SW480 (cell line): ENCODE measurements around the gene PPP1R9B.

Experiments used
- DNase-seq: peaks from one replicate; pipeline ENCODE4 v3.0.0-alpha.2; 2016; ENCODE audit warnings: low spot score

The PPP1R9B gene

DNA sequence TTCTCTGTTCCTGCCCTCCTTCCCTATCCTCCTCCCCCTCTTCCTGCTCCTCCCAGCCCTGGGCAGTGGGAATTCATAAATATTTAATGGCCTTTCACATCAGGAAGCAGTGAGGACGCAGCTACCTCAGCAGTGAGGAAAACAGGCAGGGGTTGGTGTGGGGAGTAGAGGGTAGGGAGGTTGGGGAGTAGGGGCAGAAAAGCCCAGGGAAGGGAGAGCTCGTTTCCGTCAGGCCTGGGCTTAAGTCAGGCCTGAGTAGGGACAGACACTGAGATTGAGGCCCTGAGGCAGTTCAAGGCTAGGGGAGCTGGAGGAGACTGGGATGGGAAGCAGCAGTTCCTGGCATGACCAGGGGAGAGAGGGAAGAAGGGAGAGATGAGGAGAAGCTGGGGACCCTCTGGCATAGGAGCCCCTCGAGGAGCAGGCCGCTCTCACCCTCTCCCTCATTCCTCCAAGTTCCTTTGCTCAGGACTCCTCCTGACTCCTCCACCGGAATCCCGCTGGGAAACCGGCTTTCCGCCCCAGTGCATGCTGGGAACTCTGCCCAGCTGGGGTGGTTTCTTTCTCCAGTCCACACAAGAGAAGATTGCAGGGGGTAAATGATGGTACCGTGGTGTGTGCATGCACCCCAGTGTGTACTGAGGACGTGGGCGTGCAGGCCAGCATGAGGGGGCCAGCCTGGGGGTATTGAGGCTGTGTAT, 26.7 kb downstream of the PPP1R9B start:
- DNase-seq: no peak

DNA sequence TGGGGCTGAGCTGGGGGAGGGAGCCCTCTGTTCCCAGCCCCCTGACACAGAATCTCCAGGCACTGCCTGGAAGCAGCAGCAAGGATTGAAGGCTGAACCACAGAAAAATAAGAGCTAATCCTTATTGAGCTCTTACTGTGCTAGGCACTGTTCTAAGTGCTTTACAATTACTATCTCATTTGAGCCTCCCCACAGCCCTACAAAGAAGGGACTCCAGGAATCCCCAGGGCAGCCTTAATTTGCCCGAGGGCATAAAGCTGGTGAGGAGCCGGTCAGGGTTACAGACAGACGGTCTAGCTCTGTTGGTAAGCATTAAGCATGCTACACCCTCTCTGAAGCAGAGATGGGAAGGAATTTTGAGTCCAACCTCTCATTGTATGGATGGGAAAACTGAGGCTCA, 27.5 kb downstream of the PPP1R9B start:
- no peak for DNase-seq

DNA sequence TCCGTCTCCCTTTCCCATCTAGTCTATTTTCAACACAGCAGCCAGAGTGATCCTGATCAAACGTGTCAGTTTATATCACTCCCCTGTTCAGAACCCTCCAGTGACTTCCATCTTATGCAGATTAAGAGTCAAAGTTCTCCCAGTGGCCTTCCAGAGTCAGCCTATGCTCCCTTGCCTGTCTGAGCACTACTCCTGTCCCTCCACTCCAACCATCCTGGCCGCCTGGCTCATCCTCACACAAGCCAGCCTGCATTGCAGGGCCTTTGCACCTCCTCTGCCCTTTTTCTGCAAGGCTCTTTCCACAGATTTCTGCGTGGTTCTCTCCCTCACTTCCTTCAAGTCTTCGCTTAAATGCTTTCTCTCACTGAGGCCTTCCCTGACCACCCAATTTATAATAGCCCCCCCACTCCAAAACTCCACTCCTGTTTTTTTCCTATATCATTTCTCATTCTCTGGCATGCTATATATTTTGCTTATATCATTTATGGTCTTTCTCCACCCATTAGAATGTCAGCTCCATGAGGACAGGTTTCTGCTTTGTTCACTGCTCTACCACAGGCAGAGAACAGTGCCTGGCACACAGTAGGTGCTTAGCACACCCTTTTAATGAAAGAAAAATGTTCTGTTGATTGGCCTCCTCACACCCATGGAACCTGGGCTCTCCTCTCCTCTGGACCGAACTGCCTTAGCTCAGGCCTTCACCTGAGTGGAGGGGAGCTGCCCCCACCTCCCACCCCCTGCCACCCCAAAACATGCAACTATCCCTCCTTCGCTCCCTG, 29.8 kb downstream of the PPP1R9B start:
- no peak for DNase-seq

GRCh38 chr17:50118828-50119218, 31.7 kb downstream of the PPP1R9B start:
- DNase-seq: no peak

GRCh38 chr17:50118076-50118827, 32.2 kb downstream of the PPP1R9B start:
- DNase-seq: no peak

DNA sequence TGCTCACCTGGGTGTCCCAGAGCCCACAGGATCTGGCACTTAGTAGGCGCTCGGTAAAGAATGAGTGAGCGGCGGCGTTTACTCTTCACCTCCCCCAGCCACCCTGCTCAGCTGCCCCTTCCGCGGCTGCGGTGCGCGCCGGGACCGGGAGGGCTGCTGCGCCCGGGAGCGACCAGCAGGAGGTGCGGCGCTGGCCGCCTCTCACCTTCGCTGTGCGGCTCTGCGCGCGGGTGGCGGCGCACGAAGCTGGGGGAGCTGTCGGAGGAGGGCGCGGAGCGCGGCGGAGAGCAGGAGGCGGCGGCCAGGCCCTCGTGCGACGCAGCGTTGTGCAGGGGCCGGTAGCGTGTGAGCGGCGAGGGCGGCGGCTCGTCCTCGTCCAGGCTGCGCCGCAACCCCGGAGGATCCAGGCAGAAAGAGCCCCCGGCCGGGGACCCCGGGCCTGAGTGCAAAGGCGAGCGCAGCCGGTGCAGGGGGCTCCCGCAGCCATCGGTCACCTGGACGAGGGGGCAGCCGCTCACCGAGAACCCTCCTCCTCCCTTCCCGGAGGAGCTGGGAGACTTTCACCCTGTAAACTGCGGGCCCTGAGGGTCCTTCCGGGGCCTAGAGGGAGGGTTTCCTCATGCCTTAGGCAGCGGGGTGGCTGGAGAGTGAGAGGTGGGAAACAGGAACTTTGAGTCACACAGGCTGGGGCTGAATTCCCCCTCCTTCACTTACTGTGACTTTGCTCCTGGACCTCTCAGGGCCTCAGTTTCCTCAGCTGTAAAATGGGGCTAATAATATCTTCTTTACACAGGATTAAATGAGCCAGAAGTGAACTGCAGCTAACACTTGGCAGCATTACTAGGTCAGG, 33.0 kb downstream of the PPP1R9B start:
- DNase-seq: peak; percentile 48

- no peak for DNase-seq
Observed at GRCh38 chr17:50115756-50116155, 34.7 kb downstream of the PPP1R9B start.

GRCh38 chr17:50114849-50115357, 35.6 kb downstream of the PPP1R9B start:
- DNase-seq: peak; percentile 63

DNA sequence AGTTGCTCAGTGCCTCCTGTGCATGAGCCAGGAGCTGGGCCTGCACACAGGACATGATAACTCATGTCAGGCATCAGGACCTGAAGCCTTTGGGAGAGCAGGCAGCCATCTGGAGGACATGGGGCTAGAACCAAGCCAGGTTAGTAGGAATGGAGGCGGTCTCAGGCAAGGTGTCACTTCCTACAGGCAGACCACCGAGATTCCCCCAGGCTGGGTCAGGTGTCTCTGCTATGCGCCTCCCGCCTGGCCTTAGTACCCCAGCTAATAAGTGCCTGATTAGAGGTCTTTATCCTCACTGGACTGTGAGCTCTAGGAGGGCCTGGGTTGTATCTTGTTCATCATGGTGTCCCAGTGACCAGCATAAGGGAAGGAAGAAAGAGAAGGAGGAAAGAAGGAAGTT, 36.1 kb downstream of the PPP1R9B start:
- DNase-seq: no peak

DNA sequence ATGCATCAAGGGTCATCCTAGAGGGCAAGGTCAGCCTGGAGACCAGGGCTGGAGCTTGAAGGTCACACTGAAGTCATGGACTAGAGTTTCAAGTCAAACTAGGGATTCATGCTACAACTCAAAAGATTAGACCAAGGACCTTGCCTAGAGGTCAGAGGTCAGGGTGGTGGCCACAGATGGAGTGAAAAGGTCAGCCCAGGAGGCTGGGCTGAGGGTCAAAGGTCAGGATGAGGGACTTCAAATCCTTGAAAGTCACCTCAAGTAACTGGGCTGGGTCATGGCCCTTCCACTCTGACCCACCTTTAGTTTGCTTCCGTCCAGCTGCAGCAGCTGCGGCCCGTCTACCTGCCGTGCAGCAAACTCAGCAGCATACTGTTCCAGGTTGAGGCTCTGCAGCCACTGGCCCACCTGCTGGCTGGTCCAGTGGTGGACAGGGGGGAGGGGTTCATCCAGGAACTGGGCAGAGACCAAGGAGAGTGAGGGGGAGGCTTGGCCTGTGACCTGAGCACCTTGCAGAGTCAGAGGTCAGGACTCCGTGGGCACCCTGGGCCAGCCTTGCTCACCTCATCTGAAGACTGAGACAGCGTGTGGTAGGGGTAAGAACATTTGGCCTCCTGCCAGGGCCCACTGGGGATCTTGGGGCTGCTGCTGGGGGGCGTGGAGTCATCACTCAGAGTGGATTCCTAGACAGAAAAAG, 36.7 kb downstream of the PPP1R9B start:
- DNase-seq: no peak

DNA sequence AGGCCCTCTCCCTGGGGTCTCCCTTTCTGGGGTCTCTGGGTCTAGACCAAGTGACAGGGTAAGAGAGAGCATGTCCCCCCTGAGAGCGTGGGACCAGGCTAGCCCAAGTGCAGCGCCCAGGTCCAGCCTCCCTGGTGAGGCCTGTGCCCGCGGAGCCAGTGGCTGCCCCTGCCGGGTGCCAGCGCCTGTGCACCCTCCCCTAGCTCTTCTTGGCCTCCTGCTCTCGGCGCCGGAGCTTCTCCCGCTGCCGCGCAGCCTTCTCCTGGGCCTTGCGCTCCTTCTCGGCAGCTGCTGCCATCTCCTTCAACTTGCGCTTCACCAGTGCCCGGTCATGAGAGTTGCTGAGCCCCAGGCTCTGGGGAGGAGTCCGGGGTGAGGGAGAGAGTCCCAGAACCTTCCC, 37.8 kb downstream of the PPP1R9B start:
- DNase-seq: no peak

- DNase-seq: no peak
Observed at GRCh38 chr17:50111673-50112655, 38.5 kb downstream of the PPP1R9B start.

DNA sequence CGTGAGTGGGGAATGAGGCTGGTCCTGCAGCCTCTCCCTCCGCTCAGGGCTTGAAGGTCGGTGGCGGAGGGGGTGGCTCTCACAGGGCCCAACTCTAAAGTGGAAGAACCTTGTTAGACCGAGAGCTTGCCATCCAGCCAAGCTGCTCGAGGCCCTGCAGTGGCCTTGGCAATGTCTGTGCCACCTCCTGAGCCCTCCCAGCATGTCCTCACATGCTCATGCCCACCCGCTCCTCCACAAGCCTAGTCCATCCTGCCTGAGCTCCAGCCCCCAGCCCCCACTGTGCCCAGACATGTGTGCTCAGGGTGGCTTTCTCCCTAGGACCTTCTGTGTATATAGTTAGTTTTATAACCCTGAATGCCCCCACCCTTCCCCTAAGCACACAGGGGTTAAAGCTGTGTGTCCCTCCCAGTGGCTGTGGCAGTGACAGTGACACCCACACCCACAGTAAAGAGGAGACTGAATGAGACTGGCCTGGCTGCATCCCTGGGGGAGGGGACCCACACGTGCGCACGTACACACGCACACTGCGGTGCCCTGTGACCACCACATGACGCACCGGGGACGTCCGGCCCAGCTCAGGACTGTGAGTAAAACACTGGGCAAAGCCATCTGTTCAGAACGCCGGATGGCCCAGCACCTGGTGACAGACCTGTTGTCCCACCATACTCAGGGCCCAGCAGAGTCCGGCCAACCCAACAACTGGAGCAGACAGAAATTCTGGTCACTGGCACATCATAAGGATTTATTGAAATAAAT, 39.7 kb downstream of the PPP1R9B start:
- no peak for DNase-seq

DNA sequence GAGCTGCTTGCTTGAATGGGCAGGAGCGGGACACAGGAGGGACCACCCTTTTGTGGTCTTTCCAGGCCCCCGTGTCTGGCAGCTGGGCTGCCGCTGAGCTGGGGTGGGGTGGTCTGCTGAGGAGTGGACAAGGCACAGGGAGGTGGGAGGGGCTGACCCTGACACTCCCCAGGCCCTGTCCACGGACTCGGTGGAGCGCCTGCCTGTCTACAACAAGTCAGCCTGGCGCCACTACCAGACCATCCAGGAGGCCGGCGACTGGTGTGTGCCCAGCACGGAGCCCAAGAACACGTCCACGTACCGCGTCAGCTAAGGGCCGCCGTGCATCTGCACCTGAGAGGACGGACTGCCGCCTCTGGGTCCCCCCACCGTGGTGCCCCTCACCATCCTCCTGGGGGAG, 40.7 kb downstream of the PPP1R9B start:
- no peak for DNase-seq

GRCh38 chr17:50109207-50109606, 41.3 kb downstream of the PPP1R9B start:
- no peak for DNase-seq

- no peak for DNase-seq
Observed at GRCh38 chr17:50108556-50108955, 41.9 kb downstream of the PPP1R9B start.

DNA sequence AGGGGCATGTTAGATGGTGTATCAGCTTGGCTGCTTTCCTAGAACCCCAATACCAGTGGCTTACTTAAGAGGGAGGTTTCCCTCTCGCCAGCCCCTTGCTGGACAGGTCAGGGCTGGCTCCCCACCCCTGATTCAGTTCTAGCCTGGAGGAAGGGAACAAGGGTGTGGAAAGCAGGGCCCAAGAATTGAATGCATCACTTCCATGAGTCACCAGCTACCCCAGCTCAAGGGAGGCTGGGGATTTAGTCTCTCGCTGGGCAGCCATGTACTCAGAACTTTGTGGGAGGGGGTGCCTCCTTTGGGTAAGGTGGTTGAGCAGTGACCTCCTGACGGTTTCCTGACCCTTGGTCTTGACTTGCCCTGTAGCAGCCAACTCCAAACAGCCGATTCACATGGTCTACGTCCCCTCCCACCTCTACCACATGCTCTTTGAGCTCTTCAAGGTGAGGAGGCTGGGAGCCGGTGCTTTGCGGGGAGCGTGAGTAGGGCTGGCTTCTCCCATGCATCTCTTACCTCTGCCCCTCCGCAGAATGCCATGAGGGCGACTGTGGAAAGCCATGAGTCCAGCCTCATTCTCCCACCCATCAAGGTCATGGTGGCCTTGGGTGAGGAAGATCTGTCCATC, 42.6 kb downstream of the PPP1R9B start:
- DNase-seq: no peak

DNA sequence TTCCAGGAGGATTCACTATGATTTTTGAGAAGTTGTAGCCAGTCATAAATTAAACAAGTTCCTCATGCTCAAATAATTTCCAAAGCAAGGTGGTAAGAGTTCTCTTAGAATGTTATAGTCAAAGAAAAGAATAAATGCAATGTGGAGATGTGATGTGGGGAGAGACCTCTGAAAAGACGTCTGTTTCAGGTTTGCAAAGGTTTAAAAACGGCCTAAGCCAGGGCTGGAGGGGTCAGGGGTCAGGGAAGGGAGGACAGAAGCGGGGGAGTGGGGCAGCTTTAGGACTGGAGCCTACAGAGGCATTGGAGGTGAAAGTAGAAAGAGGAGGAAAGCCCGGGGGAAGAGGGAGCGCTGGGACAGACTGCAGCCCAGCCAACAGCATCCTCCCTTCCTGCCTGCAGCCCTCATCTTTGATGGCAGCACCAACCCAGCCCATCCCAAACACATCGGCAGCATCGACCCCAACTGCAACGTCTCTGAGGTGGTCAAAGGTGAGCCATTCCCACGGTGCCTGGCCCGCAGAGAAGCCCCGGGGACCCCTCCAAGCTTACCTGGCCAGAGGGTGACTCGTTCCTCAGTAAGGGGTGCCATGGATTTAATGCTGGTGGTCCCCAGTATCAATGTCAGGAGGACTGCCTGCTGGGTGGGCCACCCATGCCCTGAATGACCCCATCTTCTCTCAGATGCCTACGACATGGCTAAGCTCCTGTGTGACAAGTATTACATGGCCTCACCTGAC, 43.9 kb downstream of the PPP1R9B start:
- no peak for DNase-seq
